HG03442 (cell line): ENCODE data around the gene CRHR1.

Experiments
- ATAC-seq: cut with Tn5 transposase; IDR thresholded peaks from one replicate; pipeline ENCODE4 v1.9.1; 2021; ENCODE audit warnings: mild to moderate bottlenecking, moderate library complexity; ENCODE audit not compliant: unreplicated experiment

Gene CRHR1

DNA sequence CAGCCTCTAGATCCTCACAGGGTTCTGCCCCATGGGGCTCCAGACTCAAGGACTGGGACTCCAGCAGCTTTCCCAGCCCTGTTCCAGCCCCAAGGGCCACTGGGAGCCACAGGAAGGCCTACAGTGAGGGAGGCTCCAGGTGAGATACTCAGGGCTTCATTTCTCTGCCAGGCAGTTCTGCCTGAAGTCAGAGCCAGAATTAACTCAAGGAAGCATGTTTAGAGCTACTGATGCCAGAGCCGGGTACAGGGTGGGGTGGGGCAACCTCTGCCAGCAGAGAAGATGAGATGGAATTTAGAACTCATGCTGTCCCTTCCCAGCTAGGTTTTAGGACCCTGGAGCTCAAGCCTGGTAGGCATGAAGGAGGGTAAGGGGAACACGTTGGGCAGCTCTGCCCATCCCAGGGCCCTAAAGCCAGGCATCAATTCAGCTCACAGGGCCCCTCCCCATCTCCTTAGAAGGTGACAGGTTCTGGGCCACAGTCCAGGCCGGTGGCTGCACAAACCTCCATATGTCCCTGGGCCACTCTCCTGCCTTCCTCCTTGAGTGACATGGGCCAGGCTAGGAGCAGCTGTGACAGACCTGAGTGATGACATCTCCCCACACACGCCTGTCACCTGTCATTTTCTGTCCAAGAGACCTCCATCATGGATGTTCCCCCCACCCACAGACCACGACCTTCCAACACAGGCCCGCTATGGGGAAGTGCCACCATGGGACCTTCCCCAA, 36.1 kb downstream of the CRHR1 start:
- ATAC-seq: no peak

DNA sequence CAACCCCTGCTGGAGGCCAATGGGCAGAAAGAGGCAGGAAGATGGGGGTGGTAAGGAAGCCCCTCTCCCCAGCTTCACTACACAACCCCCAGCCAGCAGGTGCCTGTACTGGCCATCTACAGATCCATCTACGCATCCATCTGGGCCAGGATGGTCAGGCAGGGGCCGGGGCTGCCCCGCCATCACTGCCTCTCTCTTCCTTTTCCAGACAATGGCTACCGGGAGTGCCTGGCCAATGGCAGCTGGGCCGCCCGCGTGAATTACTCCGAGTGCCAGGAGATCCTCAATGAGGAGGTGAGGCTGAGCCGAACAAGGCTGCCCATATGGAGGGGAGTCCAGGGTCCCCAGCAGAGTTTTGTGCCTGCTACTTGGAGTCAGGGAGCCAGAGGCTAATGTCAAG, 37.0 kb downstream of the CRHR1 start:
- ATAC-seq: no peak

DNA sequence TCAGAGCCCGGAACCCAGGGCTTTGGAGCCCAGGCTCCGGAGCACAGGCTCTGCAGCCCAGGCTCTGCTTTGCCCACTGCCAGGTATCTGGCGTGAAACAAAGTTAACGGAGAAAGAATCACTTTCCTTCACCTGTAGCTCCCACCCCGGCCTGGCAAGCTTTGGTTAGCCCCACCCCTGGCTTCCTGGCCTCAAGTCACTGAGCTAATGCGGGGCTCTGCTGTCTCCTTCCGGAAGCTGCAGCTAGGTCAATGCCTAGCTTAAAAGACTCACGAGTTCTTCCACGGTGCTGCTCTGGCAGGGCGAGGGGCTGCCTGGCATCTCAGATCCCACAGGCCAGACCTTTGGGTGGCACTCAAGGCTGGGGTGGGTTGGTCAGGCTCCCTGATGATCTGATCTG, 39.5 kb downstream of the CRHR1 start:
- no peak for ATAC-seq

DNA sequence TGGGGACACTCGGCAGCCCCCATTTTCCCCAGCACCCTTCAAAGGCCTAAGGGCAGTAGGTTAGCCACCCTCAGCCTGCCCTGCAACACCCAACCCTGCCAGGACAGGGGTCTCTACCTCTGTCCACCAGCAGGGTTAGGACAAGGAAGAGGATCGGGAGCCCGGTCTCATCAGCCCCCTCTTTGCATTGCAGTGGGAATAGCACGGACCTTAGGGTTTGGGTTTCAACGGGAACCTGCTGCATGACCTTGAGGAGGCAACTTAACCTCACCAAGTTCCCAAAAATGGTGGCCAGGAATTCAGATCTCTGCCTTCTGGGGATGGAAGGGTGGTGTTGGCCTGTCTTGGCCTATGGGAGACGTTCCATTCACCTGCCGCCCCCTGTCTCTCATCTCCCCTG, 40.4 kb downstream of the CRHR1 start:
- ATAC-seq: no peak

DNA sequence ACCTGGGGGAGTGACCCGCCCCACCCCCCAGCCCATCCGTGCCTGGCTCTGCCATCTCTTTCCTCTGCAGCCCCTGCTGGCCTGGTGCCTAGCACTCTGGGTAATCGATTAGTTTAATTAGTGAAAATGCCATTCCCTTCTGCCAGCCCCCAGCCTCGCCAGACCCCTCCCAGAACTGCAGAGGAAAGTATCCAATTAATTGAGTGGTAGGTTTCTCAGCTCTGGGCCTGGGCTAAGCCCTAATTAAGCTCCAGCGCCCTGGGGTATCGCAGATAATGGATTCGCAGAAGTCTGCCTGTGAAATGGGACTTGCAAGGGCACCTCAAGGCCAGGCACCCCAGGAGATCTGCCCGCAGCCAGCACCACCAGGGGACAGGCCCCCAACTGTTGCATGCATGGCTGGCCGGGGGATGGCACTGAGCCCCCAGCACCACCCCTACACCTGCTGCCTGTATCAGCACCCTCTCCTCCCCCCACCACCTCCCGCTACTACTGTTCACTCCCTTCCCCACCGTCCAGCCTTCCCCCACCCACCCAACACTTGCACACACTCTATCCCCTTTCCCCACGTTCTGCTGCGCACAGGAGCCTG, 40.9 kb downstream of the CRHR1 start:
- ATAC-seq: no peak

DNA sequence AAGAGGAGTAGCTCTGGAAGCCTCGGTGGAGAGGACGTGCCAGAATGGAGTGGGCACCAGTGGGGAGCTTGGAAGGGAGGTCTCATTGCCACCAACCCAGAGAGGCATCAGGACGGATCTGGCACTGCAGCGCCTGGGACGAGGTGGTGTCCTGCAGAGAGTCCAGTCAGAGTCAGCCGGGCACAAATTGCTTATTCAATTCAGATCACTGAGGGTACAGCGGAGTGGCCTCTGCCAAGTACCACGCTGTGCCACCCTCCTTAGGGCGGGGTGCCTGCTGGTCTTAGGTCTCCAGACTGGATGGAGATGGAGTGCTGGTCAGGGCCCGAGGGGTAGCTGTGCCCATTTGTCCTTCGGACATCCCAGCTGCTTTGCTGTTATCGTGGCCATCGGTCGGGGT, 41.7 kb downstream of the CRHR1 start:
- ATAC-seq: no peak

DNA sequence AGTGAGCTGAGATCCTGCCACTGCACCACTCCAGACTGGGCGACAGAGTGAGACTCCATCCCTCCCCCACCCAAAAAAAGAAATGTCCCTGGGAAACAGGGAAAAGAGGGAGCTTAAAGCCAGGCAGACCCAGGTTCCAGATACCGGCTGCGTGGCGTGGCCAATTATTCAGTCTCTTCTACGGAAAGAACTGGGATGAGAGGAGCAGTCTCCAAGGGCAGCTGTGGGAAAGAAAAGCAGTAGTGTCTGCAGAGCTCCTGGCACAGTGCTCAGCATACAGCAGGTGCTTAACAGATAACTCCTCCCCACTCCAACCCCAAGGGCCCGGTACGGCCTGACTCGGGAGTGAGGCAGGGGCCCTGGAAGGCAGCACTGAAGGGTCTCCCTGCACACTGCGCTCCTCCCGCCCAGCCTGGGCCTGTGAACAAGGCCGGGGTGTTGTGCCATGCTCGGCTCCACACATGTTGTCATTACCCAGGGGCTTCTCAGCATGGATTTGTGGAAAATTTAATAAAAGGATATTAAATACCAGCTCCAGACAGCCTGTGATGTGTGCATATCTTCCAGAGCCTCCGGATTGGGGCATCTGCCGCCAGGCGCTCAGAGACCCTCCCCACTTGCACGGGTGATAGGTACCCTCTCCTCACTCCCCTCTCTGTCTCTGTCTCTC, 42.9 kb downstream of the CRHR1 start:
- ATAC-seq: no peak

DNA sequence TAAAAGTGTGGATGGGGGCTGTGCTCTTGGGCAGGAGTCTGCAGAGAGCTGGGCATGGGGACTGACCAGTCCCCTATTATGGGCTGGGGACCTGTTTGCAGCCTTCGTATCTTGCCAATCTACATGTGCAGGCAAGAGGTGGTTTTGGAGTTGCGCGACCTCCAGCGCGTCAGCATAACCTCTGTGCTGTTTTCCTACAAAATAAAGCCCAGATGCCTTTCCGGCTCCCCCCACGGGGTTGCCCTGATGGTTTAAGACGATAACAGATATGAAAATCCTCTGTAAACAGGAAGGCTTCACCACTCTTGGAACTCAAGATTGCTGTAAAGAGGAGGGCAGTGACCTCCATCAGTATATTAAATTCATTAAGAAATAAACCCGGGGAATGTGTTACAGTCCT, 44.1 kb downstream of the CRHR1 start:
- no peak for ATAC-seq

DNA sequence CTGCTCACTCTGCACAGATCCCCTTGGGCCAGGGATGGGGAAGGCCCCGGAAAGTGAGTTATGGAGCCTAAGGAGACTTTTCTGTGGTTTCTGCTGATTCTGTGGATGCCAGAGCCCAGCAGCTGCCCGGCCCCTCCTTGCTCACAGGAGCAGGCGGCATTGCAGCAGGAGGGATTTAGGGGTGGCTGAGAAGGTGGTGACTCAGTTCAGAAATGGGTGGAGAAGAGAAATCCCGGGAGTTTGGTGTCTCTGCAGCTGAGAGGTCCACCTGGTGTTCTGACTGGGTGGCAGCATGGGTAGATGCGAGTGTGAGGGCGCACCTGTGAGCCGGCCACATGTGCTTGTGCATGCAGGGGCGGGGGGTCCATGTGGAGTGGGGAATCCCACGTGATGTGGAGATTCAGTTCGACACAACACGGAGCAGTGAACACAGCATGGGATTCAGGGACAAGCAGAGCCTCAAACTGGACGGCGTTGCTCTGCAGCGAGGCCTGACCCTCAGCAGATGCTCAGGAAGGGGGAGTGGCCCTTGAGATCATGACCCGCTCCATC, 44.5 kb downstream of the CRHR1 start:
- ATAC-seq: no peak

DNA sequence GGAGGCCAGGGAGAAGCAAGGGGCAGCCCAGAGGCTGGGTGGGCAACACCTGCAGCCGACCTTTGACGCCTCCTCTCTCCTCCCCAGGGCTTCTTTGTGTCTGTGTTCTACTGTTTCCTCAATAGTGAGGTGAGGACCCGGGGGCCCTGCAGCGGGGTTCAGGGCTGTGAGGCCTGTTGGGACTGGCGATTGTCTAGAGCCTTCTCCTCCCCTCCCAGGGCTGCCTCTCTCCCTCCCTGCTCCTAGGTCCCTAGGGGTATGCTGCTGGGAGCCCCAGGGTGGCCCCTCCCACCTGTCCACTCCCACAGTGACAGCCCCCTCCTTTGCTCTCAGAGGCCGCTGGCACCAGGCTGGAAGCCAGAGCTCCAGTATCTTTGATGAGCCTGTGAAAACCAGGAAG, 49.8 kb downstream of the CRHR1 start:
- ATAC-seq: no peak

DNA sequence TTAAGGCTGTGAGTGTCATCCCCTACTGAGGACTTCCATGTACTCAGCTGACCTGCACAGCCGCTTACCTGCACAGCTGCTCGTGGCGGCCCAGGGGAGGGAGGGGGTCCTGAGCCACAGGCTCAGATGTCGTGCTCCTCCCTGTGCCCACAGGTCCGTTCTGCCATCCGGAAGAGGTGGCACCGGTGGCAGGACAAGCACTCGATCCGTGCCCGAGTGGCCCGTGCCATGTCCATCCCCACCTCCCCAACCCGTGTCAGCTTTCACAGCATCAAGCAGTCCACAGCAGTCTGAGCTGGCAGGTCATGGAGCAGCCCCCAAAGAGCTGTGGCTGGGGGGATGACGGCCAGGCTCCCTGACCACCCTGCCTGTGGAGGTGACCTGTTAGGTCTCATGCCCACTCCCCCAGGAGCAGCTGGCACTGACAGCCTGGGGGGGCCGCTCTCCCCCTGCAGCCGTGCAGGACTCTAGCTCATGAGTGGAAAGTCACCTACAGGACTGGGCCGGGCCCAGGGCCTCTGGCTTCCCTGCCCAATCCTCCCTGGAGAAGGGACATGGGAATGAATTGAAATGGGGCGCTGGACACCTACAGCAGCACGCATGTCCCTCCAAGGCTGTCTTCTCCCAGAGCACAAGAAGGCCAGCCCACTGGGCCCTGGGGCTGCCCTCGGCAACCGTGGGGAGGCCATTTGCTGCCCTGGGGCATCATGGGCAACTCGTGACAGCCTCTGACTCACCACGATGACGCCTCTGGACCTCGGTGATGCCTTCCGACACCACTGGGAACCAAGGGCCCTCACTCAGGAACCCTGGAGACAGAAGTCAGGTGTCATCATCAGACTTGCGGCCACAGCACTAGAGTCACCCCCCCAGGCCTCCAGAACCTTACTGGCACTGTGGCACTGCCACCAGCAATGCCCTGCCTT, 50.6 kb downstream of the CRHR1 start:
- ATAC-seq: no peak

DNA sequence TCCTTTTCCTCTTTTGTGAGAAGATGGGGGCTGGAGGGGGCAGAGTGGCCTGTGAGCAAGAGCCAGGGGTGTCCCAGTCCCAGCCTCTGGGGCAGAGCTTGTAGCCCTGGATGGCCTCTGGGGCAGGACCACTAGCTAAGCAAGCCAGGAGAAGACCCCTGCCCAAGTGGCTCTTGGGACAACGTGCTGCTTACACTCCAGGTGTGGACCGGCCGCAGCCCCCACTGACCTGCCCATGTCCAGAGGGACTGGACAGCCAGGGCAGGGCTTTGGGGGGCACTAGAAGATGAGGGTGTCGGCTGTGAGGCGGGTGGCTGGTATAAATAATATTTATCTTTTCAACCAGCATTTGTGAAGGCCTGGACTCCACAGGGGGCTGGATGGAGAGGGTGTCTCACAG, 51.4 kb downstream of the CRHR1 start:
- no peak for ATAC-seq

DNA sequence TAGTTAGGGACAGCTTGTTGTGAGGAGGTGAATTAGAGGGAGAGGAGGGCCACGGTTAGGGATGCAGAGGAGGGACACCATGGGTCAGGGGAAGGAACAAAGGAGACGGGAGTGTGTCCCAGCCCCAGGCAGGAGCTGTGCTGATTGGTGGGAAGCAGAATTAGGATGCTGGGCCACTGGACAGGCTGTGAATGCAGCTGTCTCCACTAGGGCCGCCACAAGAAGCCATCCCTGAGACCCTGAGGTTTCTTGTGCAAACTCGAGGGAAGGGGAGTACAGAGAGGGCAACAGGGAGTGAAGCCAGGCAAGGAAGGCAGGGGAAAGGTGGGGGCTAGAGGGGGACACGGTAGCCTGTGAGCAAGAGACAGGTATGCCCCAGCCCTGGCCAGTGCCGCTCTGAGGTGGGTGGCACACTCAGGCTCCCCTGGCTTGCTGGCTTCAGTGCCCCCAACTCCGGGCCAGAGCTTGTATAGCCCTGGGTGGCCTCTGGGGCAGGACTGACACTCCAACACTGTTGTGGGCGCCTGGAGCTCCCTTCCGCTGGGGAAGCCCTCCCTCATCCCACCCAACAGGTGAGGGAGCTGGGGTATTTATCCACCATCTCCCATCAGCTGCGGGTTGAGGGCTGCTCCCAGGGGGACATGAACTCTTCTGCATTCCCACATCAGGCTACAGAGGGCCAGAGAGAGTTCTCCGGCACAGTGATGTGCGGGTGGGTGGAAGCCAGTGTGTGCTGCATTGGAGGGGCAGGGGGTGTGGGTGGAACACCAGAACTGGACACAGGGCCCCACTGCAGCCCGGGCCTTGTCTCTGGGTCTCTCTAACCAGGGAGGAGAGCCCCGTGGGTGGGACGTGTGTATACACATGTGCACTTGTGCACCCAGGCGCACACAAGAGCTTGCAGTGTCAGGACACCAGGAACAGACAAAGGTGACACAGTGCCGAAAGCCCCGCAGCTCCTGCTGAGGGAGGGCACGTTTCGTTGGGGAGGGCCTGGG, 52.2 kb downstream of the CRHR1 start:
- no peak for ATAC-seq

DNA sequence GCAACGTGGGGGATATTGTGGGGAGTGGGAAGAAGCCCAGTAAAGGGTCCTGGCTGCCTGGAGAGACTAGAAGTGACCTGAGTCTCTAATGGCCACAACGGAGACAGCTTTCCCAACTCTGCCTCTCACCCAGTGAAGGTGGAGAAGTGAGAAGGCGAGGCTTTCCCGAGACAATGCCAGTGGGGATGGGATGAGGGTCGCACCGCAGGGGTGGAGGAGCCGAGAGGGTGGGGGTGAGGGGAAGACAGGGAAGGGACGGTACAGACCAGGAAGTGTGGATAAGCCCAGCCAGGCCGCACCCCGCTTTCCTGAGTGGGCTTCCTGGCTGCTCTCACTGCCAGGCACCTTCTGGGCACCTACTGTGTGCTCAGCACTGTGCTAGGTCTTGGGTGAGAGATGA, 53.1 kb downstream of the CRHR1 start:
- ATAC-seq: no peak

DNA sequence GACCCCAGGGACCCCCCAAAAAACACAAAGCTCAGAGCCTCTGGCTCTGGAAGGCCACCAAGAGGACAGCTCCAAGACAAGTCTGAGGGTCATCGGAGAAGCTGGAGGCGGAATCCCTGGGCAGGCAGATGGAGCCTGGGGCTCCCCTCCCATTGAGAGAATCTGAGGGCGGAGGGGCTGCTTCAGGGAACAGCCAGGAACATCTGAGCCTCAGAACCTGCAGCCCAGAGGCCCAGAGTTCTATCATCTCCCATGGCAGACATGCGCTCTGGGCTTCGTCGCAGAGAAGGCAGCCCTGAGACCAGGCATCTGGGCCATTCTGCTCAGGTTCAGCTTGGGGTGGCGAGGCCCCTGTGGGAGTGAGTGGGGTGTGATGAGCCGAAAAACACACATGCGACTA, 53.5 kb downstream of the CRHR1 start:
- no peak for ATAC-seq

DNA sequence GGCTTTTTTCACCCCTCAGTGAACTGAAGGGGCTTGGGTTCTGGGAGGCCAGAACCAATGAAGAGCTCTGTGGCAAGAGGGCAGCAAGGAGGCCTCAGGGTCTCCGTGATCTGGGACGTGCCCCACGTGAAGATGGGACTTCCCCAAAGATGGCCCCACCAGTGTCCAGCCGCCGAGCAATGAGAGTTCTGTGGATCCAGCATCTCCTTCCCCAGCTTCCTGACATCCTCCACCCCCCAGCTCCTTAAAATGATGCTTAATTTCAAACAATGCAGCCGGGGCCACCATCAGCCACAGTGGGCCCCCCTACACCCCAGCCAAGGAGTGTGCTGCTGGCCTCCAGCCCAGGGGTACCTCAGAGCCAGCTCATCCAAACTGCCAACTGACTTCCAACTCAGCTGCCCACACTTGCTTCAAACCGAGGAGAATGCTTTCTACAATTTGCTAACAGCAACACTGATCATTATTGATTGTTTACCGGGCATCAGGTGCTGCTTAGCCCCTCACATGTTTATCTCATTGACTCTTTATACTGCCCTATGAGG, 54.7 kb downstream of the CRHR1 start:
- ATAC-seq: no peak

DNA sequence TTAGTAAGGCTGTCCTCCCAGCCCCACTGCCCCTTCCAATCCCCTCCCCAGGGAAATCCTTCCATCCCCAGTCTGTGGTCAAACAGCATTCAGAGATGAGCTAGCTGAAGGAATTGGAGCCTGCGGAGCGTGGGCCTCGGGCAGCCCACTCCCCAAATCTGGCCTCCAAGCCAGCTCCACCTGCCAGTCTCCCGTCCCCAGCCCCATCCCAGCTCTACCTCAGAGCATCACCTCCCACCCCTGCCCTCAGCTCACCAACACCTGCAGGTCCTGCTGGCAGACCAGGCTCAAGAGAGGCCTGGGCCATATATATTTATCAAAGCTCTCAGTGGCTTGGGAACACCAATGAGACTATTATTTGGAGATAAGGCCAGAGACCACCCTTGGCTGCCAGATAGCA, 55.3 kb downstream of the CRHR1 start:
- no peak for ATAC-seq

DNA sequence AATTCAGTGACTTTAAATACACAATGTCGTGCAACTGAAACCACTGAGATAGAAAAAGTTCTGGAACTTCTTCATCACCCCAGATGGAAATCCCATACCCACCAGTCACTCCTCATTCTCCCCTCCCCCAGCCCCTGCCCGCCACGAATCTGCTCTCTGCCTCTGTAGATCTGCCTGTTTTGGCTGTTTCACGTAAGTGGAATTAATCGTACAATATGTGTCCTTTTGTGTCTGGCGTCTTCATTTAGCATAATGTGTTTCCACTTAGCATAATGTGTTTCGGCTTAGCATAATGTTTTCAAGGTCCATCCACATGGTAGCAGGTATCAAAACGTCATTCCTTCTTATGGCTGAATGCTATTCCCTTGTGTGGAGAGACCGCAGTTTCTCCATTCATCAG, 57.1 kb downstream of the CRHR1 start:
- no peak for ATAC-seq

DNA sequence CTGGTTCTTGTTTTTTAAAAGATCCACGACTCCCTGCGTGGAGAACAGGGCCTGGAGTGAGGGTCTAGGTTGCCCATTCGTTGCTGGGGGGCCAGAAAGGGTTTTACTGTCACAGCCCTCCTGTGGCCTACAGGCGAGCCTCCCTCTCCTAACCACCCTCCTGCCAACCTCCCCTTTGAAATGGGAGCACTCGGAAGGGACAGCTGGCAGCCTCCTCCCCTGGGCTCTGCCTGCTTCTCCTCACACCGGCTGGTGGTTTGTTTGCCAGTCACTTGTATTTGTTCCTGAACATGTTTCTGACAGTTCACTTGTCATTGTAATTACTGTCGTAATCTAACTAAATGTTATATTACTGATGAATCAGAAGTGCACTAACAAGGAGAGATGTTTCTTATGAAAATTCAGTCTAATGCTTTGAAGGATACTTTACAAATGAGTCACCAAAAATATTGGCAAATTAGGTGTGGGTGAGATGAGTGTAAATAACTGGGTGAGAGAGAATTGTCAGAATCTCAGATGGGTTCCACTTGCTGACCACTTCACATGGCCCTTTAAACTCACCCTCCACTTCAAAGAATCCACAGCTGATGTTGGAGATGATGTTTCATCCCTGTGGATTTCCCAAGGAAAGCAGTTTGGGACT, 57.9 kb downstream of the CRHR1 start:
- no peak for ATAC-seq
